AG04449 (cell line): ENCODE results near the gene ETS1.
"Not testable (repeated sequence)": the region's sequence is repeated elsewhere in the genome, so short reads cannot be mapped to it uniquely, and the experiment has no call there.

Experiments used
- CTCF ChIA-PET: fragments of 350-600 bp; formaldehyde crosslinking; extraction: SDS; loops from one replicate; lab custom pipeline; 2021; ENCODE audit warnings: antibody characterized with exemption; lab: Yijun Ruan, JAX
- POLR2A ChIA-PET: fragments of 400-600, 350-600 bp; formaldehyde crosslinking; extraction: SDS; loops from one replicate; lab custom pipeline; 2020; ENCODE audit warnings: antibody characterized with exemption, inconsistent platforms; lab: Yijun Ruan, JAX
- DNase-seq: peaks from one replicate; pipeline ENCODE4 v3.0.0-alpha.2; 2010; ENCODE audit warnings: low read depth, low spot score
- H3K4me3 ChIP-seq: 2 replicates; pipeline ENCODE4 v1.5.1; 2011; ENCODE audit warnings: low read depth, mild to moderate bottlenecking, control low read depth, low read length
- CTCF ChIP-seq: IDR thresholded peaks from one replicate; pipeline ENCODE4 v1.5.1; 2011; ENCODE audit warnings: mild to moderate bottlenecking, moderate library complexity, low read length, control low read depth, inconsistent platforms; ENCODE audit not compliant: insufficient read depth; ENCODE audit errors: missing control alignments

ETS1 gene

GRCh38 chr11:128448981-128449713, 138.2 kb downstream of the ETS1 start:
- no peak overlapping the region for H3K4me3 ChIP-seq
- no peak for DNase-seq
- CTCF ChIA-PET = interaction anchor here (0.9 kb wide), 1 partner anchor 276 kb away, joined by 4 read pairs; no protein-coding TSS in a partner anchor
- no peak for TF ChIP-seq CTCF
- POLR2A ChIA-PET = no interaction called here

GRCh38 chr11:128448200-128448886, 139.0 kb downstream of the ETS1 start:
- DNase-seq = no peak
- ChIA-PET POLR2A (no interaction called here), CTCF (interaction anchor here (0.9 kb wide), 1 partner anchor 276 kb away, joined by 4 read pairs; no protein-coding TSS in a partner anchor)
- TF ChIP-seq CTCF = no peak
- H3K4me3 ChIP-seq = no peak overlapping the region

GRCh38 chr11:128447233-128447632, 140.1 kb downstream of the ETS1 start:
- DNase-seq = no peak
- no peak for TF ChIP-seq CTCF
- POLR2A ChIA-PET = no interaction called here
- H3K4me3 ChIP-seq = no peak overlapping the region
- CTCF ChIA-PET = interaction anchor here (0.6 to 0.7 kb wide), 2 partner anchors 8 to 10 kb away, joined by 3 read pairs; no protein-coding TSS in a partner anchor

GRCh38 chr11:128445921-128446320, 141.4 kb downstream of the ETS1 start:
- CTCF ChIA-PET, POLR2A ChIA-PET, DNase-seq, H3K4me3 ChIP-seq: not testable (repeated sequence)

GRCh38 chr11:128437136-128437535, 150.2 kb downstream of the ETS1 start:
- no peak overlapping the region for H3K4me3 ChIP-seq
- DNase-seq = peak; percentile 63
- ChIA-PET CTCF (interaction anchor here (0.9 kb wide), 1 partner anchor 10 kb away, joined by 3 read pairs; no protein-coding TSS in a partner anchor), POLR2A (no interaction called here)
- TF ChIP-seq CTCF = no peak

- POLR2A ChIA-PET = no interaction called here
- CTCF ChIA-PET = interaction anchor here (0.7 to 1.8 kb wide), 7 partner anchors 10 to 396 kb away, joined by 3 to 4 read pairs (median 4); no protein-coding TSS in a partner anchor
- DNase-seq = no peak
- no peak overlapping the region for H3K4me3 ChIP-seq
- no peak for TF ChIP-seq CTCF
Observed at GRCh38 chr11:128434818-128435217, 152.5 kb downstream of the ETS1 start.
